AG08395 (cell line): ENCODE measurements around the gene FMR1NB.
A peak's percentile ranks its signal among the peaks of the same experiment; 100 is the strongest.

ENCODE experiments used
- DNase-seq: peaks from one replicate; pipeline ENCODE4 v3.0.0; 2012; ENCODE audit warnings: mixed read lengths, low spot score

The FMR1NB gene

GRCh38 chrX:147981038-147981752 is at the start of gene FMR1NB:
TSS of gene FMR1NB (plus strand) at chrX:147981337. CDS start at chrX:147981403, 66 bp downstream.
- DNase-seq, result no peak

- no peak for DNase-seq
Measured at GRCh38 chrX:147933815-147934214, 47.3 kb upstream of the FMR1NB start.

GRCh38 chrX:147935156-147935758 is 45.9 kb upstream of the FMR1NB start:
- DNase-seq, result no peak

GRCh38 chrX:147945286-147945685 is 35.9 kb upstream of the FMR1NB start:
- DNase-seq, result no peak

- DNase-seq, result no peak
Measured at GRCh38 chrX:147948531-147948930, 32.6 kb upstream of the FMR1NB start.

- DNase-seq, result no peak
Measured at GRCh38 chrX:147950352-147950751, 30.8 kb upstream of the FMR1NB start.

- no peak for DNase-seq
Measured at GRCh38 chrX:147953976-147954375, 27.2 kb upstream of the FMR1NB start.

GRCh38 chrX:147957291-147957690 is 23.8 kb upstream of the FMR1NB start:
- no peak for DNase-seq

GRCh38 chrX:147958291-147958690 is 22.8 kb upstream of the FMR1NB start:
- DNase-seq, result peak; percentile 73

GRCh38 chrX:147960722-147961121 is 20.4 kb upstream of the FMR1NB start:
- DNase-seq, result no peak

GRCh38 chrX:147962476-147962875 is 18.7 kb upstream of the FMR1NB start:
- DNase-seq, result no peak

GRCh38 chrX:147978931-147979330 is 2.2 kb upstream of the FMR1NB start:
- DNase-seq, result no peak

- DNase-seq, result no peak
Measured at GRCh38 chrX:148020329-148020728, 39.2 kb downstream of the FMR1NB start.

- no peak for DNase-seq
Measured at GRCh38 chrX:148024425-148025148, 43.5 kb downstream of the FMR1NB start.

GRCh38 chrX:148035380-148035779 is 54.2 kb downstream of the FMR1NB start:
- DNase-seq, result no peak

GRCh38 chrX:148037020-148037419 is 55.9 kb downstream of the FMR1NB start:
- no peak for DNase-seq

GRCh38 chrX:148043271-148043855 is 62.2 kb downstream of the FMR1NB start:
- peak; percentile 43 for DNase-seq

GRCh38 chrX:148047200-148047599 is 66.1 kb downstream of the FMR1NB start:
- DNase-seq, result no peak

- peak; percentile 20 for DNase-seq
Measured at GRCh38 chrX:148049441-148049840, 68.3 kb downstream of the FMR1NB start.

GRCh38 chrX:148051973-148052372 is 70.8 kb downstream of the FMR1NB start:
- no peak for DNase-seq

- no peak for DNase-seq
Measured at GRCh38 chrX:148067285-148067684, 86.1 kb downstream of the FMR1NB start.

- DNase-seq, result no peak
Measured at GRCh38 chrX:148069759-148070503, 88.8 kb downstream of the FMR1NB start.
